ENCODE results near the gene MMS19.

DNA sequence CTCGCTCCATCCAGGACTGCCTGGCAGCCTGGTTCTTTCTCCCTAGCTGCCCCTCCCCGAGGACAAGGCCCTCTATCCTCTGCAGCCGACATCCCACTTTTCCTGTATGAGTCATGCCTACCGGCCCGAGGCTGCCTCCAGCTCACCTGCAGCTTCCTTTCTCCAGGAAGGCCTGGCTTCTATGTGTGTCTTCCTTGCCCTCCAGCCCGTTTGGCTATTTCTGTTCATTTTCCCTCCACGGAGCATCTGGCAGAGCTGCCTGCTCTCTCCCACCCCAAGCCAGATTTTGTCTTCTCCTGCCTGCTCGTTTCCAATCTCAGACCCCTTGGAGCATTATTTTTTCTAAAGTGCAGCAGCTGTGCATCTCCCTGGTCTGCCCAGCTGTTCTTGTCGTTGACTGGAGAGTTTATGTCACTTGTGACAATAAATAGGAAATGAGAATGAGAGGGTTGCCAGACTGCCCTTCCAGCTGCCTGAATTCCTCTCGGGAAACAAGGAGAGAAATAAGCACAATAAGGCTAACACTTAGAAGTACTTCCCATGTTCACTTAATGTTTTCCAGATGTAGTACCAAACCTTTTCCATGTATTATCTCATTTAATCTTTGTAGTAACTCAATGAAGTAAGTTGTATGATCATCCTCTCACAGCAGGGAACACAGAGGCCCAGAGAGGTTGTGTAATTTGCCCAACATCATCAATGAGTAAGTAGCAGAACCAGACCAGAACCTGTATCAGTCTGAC lies 20.2 kb upstream of the MMS19 start:
- no peak for TF ChIP-seq EZH2phosphoT487 (conservative IDR thresholded peaks at IDR 0.05; ENCODE audit: low read length)
- TF ChIP-seq, protein P1, sequence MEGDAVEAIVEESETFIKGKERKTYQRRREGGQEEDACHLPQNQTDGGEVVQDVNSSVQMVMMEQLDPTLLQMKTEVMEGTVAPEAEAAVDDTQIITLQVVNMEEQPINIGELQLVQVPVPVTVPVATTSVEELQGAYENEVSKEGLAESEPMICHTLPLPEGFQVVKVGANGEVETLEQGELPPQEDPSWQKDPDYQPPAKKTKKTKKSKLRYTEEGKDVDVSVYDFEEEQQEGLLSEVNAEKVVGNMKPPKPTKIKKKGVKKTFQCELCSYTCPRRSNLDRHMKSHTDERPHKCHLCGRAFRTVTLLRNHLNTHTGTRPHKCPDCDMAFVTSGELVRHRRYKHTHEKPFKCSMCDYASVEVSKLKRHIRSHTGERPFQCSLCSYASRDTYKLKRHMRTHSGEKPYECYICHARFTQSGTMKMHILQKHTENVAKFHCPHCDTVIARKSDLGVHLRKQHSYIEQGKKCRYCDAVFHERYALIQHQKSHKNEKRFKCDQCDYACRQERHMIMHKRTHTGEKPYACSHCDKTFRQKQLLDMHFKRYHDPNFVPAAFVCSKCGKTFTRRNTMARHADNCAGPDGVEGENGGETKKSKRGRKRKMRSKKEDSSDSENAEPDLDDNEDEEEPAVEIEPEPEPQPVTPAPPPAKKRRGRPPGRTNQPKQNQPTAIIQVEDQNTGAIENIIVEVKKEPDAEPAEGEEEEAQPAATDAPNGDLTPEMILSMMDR (IDR thresholded peaks at IDR 0.05; ENCODE audit: insufficient read depth, low read length, poor library complexity, severe bottlenecking): no peak

Data from SU-DHL-6 (cell line).